ENCODE measurements around the gene SLC35E3.
"Not testable (repeated sequence)": the region's sequence is repeated elsewhere in the genome, so short reads cannot be mapped to it uniquely, and the experiment has no call there.

DNA sequence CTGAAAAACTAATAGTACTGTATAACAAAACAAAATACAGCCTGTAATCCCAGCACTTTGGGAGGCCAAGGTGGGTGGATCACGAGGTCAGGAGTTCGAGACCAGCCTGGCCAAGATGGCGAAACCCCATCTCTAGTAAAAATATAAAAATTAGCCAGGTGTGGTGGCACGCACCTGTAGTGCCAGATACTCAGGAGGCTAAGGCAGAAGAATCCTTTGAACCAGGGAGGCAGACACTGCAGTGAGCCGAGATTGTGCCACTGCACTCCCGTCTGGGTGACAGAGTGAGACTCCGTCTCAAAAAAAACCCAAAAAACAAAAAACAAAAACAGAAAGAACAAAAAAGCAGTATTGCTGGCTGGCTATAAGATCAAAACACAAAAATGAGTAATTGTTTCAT is 55.1 kb downstream of the SLC35E3 start:
- TF ChIP-seq, protein P1, sequence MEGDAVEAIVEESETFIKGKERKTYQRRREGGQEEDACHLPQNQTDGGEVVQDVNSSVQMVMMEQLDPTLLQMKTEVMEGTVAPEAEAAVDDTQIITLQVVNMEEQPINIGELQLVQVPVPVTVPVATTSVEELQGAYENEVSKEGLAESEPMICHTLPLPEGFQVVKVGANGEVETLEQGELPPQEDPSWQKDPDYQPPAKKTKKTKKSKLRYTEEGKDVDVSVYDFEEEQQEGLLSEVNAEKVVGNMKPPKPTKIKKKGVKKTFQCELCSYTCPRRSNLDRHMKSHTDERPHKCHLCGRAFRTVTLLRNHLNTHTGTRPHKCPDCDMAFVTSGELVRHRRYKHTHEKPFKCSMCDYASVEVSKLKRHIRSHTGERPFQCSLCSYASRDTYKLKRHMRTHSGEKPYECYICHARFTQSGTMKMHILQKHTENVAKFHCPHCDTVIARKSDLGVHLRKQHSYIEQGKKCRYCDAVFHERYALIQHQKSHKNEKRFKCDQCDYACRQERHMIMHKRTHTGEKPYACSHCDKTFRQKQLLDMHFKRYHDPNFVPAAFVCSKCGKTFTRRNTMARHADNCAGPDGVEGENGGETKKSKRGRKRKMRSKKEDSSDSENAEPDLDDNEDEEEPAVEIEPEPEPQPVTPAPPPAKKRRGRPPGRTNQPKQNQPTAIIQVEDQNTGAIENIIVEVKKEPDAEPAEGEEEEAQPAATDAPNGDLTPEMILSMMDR (IDR thresholded peaks at IDR 0.05): not testable (repeated sequence)
- not testable (repeated sequence) for TF ChIP-seq POLR2A (IDR thresholded peaks at IDR 0.05)

Data from Peyer's patch (tissue), 4 donors.